GM12891 (cell line): ENCODE measurements around the gene PSMC1.

ENCODE experiments used
- POLR2A ChIP-seq: IDR thresholded peaks from 2 replicates; pipeline ENCODE4 v1.6.1; 2011; ENCODE audit warnings: low read depth, low read length, control low read depth
- POLR2AphosphoS5 ChIP-seq: IDR thresholded peaks from 2 replicates; pipeline ENCODE4 v1.6.1; 2011; ENCODE audit warnings: low read depth, low read length, control low read depth
- SPI1 ChIP-seq: IDR thresholded peaks from 2 replicates; pipeline ENCODE4 v1.6.1; 2011; ENCODE audit warnings: low read depth, low read length, control low read depth

DNA sequence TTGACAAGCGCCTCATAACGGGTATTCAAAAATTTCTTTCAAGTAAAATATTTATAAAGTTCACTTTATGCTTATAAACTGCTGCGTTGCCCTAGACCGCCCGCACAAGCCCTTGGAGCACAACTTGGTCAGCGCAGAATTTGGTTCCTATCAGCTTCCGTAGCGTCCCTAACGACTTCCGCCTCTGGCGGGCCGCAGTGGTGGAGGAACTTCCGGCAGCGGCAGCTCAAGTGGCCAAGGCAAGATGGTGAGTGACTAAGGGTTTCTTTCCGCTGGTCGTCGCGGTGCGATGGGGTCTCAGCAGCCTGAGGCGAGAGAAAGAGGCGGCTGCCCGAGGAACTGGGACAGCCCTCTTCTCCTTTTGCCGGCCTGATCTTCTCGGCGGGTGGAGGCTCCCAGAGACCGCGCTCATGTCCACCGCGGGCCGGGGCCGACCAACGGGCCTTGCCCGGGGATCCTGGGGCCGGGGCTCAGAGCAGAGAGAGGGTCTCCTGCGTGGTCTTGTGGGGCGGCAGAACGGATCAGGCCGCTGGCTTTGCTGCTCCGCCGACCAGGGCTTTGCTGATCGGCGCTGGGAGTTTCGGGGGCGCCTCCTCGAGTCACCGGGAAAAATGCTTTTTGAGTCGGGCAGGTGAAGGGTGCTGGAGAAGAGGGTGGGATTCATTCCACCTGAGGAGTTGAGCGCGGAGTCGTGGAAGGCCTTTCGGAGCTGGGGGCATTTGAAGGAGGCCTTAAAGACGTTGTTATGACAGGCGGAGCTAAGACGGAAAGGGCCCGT, at the start of gene PSMC1:
- TF ChIP-seq POLR2AphosphoS5 (peak; percentile 91), POLR2A (peak; percentile 92), SPI1 (peak; percentile 44)
